Measurements from ENCODE around the gene CBR4. TPM values are rescaled to one million over a fixed set of nuclear protein-coding genes. Genes with fewer than 3 reads are reported as not detected.
A peak's percentile ranks its signal among the peaks of the same experiment; 100 is the strongest.

The CBR4 gene
- total RNA-seq, 5 donors from 2014 or later (not counting 1 experiment from before 2014, with no cell fraction given) = 13.8 to 24.3 (median 18.0) TPM

- Mint-ChIP-seq H3K4me1 (peaks cover 16 to 24% (median 20%) of the 10 kb centered on the region in 3 donors), H3K9me3 (no peaks in the 10 kb centered on the region), H3K4me3 (no peak overlapping the region), H3K27ac (no peak overlapping the region), H3K27me3 (peaks cover 0 to 3% of the 10 kb centered on the region in 2 donors), H3K36me3 (no peaks in the 10 kb centered on the region)
- Histone ChIP-seq H3K27ac (ENCODE audit: low read length) (no peak overlapping the region), H3K9me3 (no peaks in the 10 kb centered on the region), H3K27me3 (replicated peaks in 1 of 2; ENCODE audit: control insufficient read depth in 2 of 2, extremely low read depth in 1 of 2, insufficient read depth in 2 of 2, low read length in 1 of 2) (no peaks in the 10 kb centered on the region), H3K36me3 (ENCODE audit: control insufficient read depth in 2 of 2, extremely low read depth in 1 of 2, insufficient read depth in 1 of 2, low read length in 1 of 2) (no peaks in the 10 kb centered on the region), H3K4me3 (ENCODE audit: control insufficient read depth in 1 of 2, extremely low read depth in 1 of 2, low read length in 1 of 2) (no peak overlapping the region), H3K4me1 (ENCODE audit: control insufficient read depth in 1 of 2, extremely low read depth in 1 of 2, insufficient read depth in 2 of 2, low read length in 2 of 2) (peaks cover 0 to 28% of the 10 kb centered on the region in 2 experiments)
- POLR2A ChIA-PET = no interaction called here
- CTCF ChIA-PET = interaction anchor here in 1 of 2 donors (0.6 kb wide), 1 partner anchor 14 kb away, joined by 4 read pairs; no protein-coding TSS in a partner anchor
- WGBS (ENCODE audit: insufficient coverage) = no CpG with 5 or more reads among the region's 2 CpGs
- DNase-seq (no peak), ATAC-seq (replicated peaks in 1 of 4) (no peak)
Observed at GRCh38 chr4:169014586-169014985, 4.5 kb upstream of the CBR4 start.

- POLR2A ChIA-PET = interaction anchor here in 1 of 2 donors (0.6 kb wide), 1 partner anchor 562 kb away, joined by 7 read pairs; no protein-coding TSS in a partner anchor
- Mint-ChIP-seq H3K9me3 (no peaks in the 10 kb centered on the region), H3K36me3 (no peaks in the 10 kb centered on the region), H3K27me3 (peaks cover 0 to 3% of the 10 kb centered on the region in 2 donors), H3K4me1 (peaks cover 27 to 36% (median 32%) of the 10 kb centered on the region in 3 donors), H3K4me3 (no peak overlapping the region), H3K27ac (no peak overlapping the region)
- no peak overlapping the region for H3K27ac ChIP-seq (ENCODE audit: low read length)
- DNase-seq = no peak
- H3K36me3 ChIP-seq (ENCODE audit: control insufficient read depth in 2 of 2, extremely low read depth in 1 of 2, insufficient read depth in 1 of 2, low read length in 1 of 2) = no peaks in the 10 kb centered on the region
- no peak overlapping the region for H3K4me3 ChIP-seq (ENCODE audit: control insufficient read depth in 1 of 2, extremely low read depth in 1 of 2, low read length in 1 of 2)
- CTCF ChIA-PET = no interaction called here
- H3K4me1 ChIP-seq (ENCODE audit: control insufficient read depth in 1 of 2, extremely low read depth in 1 of 2, insufficient read depth in 2 of 2, low read length in 2 of 2) = peaks cover 7 to 38% of the 10 kb centered on the region in 2 experiments
- H3K27me3 ChIP-seq (replicated peaks in 1 of 2; ENCODE audit: control insufficient read depth in 2 of 2, extremely low read depth in 1 of 2, insufficient read depth in 2 of 2, low read length in 1 of 2) = no peaks in the 10 kb centered on the region
- ATAC-seq (replicated peaks in 1 of 4) = no peak
- no peaks in the 10 kb centered on the region for H3K9me3 ChIP-seq
- WGBS (ENCODE audit: insufficient coverage) = no CpG with 5 or more reads among the region's 1 CpG
Observed at GRCh38 chr4:169013396-169013795, 3.3 kb upstream of the CBR4 start.

GRCh38 chr4:169012049-169012448 is 2.0 kb upstream of the CBR4 start:
- Mint-ChIP-seq H3K27ac (peak overlapping the region in 1 of 2 donors; percentile 19), H3K4me1 (peaks cover 39 to 47% (median 46%) of the 10 kb centered on the region in 3 donors), H3K9me3 (no peaks in the 10 kb centered on the region), H3K27me3 (no peaks in the 10 kb centered on the region), H3K4me3 (no peak overlapping the region), H3K36me3 (no peaks in the 10 kb centered on the region)
- no peaks in the 10 kb centered on the region for H3K27me3 ChIP-seq (replicated peaks in 1 of 2; ENCODE audit: control insufficient read depth in 2 of 2, extremely low read depth in 1 of 2, insufficient read depth in 2 of 2, low read length in 1 of 2)
- no peak for ATAC-seq (replicated peaks in 1 of 4)
- H3K36me3 ChIP-seq (ENCODE audit: control insufficient read depth in 2 of 2, extremely low read depth in 1 of 2, insufficient read depth in 1 of 2, low read length in 1 of 2) = no peaks in the 10 kb centered on the region
- DNase-seq = no peak
- peaks cover 12 to 31% of the 10 kb centered on the region in 2 experiments for H3K4me1 ChIP-seq (ENCODE audit: control insufficient read depth in 1 of 2, extremely low read depth in 1 of 2, insufficient read depth in 2 of 2, low read length in 2 of 2)
- no peaks in the 10 kb centered on the region for H3K9me3 ChIP-seq
- CTCF ChIA-PET = no interaction called here
- WGBS (ENCODE audit: insufficient coverage) = no CpG with 5 or more reads among the region's 2 CpGs
- no peak overlapping the region for H3K27ac ChIP-seq (ENCODE audit: low read length)
- H3K4me3 ChIP-seq (ENCODE audit: control insufficient read depth in 1 of 2, extremely low read depth in 1 of 2, low read length in 1 of 2) = no peak overlapping the region
- POLR2A ChIA-PET = interaction anchor here in 1 of 2 donors (0.6 kb wide), 1 partner anchor 366 kb away, joined by 7 read pairs; no protein-coding TSS in a partner anchor

DNA sequence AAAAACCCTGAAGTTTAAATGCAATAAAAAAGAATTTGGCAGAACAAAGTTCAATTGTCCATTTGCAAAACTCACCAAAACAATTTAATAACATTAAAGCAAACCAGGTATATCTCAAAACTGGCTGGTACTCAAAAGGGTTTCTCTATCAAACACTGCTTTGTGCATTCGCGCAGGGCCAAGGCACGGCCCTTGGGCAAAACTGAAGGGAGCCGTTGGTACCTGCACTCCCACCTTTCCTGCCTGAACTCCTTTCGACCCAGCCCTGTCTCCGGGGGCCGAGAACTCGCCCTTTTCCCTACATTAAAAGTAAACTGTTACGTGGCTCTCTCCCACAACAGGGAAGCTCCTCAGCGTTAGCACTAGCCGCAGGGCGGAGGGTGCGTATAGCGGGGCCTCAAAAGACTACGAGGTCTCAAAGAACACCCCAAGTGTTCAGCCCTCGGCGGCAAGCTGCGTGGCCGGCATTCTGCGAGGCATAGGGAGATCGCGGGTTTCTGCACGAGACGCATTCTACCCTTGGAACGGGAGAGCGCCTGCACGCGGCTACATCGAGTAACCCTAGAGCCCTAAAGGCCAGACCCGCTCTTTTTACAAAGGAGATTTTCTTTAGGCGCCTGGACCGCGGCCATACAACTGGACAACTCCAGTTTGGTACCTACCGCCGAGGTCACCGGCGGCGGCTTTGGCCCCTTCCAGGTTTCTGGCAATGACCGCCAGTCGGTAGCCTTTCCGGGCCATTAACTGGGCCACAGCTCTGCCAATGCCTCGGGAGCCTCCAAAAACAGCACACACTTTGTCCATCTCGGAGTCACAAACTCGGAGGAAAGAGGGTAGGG is 550 bp downstream of the CBR4 start:
- peak; percentile 13 to 72 (median 49) for DNase-seq
- Mint-ChIP-seq H3K27me3 (no peaks in the 10 kb centered on the region), H3K9me3 (no peaks in the 10 kb centered on the region), H3K27ac (peak overlapping the region; percentile 91 to 94), H3K4me1 (peaks cover 36 to 54% (median 41%) of the 10 kb centered on the region in 3 donors), H3K36me3 (peaks cover 4% of the 10 kb centered on the region), H3K4me3 (peak overlapping the region; percentile 89 to 97 (median 91))
- under 1% methylated on average over 33 of the region's 44 CpGs for WGBS (ENCODE audit: insufficient coverage)
- Histone ChIP-seq H3K4me3 (ENCODE audit: control insufficient read depth in 1 of 2, extremely low read depth in 1 of 2, low read length in 1 of 2) (peak overlapping the region; percentile 69 to 94), H3K9me3 (no peaks in the 10 kb centered on the region), H3K27me3 (replicated peaks in 1 of 2; ENCODE audit: control insufficient read depth in 2 of 2, extremely low read depth in 1 of 2, insufficient read depth in 2 of 2, low read length in 1 of 2) (no peaks in the 10 kb centered on the region), H3K36me3 (ENCODE audit: control insufficient read depth in 2 of 2, extremely low read depth in 1 of 2, insufficient read depth in 1 of 2, low read length in 1 of 2) (no peaks in the 10 kb centered on the region), H3K27ac (ENCODE audit: low read length) (peak overlapping the region; percentile 86), H3K4me1 (ENCODE audit: control insufficient read depth in 1 of 2, extremely low read depth in 1 of 2, insufficient read depth in 2 of 2, low read length in 2 of 2) (peaks cover 12 to 15% of the 10 kb centered on the region in 2 experiments)
- CTCF ChIA-PET = interaction anchor here (0.5 to 1.6 kb wide), 25 partner anchors 8 to 1017 kb away, joined by 3 to 25 read pairs (median 4); partner anchors contain the start of genes DDX60L (in 2 of the 2), MFAP3L (in 1 of the 2) and NEK1 (in 1 of the 2)
- POLR2A ChIA-PET = interaction anchor here (0.6 to 1.0 kb wide), 9 partner anchors 15 to 1016 kb away, joined by 3 to 8 read pairs (median 4); partner anchors contain the start of genes CLCN3 (in 1 of the 2), DDX60 (in 1 of the 2) and DDX60L (in 1 of the 2)
- ATAC-seq (replicated peaks in 1 of 4) = peak; percentile 44 to 47 (median 44)

- no peak overlapping the region for H3K27ac Mint-ChIP-seq
- H3K4me1 ChIP-seq (ENCODE audit: control insufficient read depth in 1 of 2, extremely low read depth in 1 of 2, insufficient read depth in 2 of 2, low read length in 2 of 2) = peaks cover 12 to 15% of the 10 kb centered on the region in 2 experiments
- peaks cover 35 to 60% (median 35%) of the 10 kb centered on the region in 3 donors for H3K4me1 Mint-ChIP-seq
- peaks cover 33% of the 10 kb centered on the region for H3K36me3 Mint-ChIP-seq
- WGBS (ENCODE audit: insufficient coverage) = no CpG with 5 or more reads among the region's 1 CpG
- ATAC-seq (replicated peaks in 1 of 4) (no peak), DNase-seq (peak in 1 of 35 experiments; percentile 19)
- no peaks in the 10 kb centered on the region for H3K9me3 ChIP-seq
- ChIA-PET CTCF (interaction anchor here (0.7 to 1.1 kb wide), 2 partner anchors 10 to 82 kb away, joined by 3 read pairs; no protein-coding TSS in a partner anchor), POLR2A (no interaction called here)
- H3K27me3 ChIP-seq (replicated peaks in 1 of 2; ENCODE audit: control insufficient read depth in 2 of 2, extremely low read depth in 1 of 2, insufficient read depth in 2 of 2, low read length in 1 of 2) = no peaks in the 10 kb centered on the region
- H3K27ac ChIP-seq (ENCODE audit: low read length) = no peak overlapping the region
- no peak overlapping the region for H3K4me3 ChIP-seq (ENCODE audit: control insufficient read depth in 1 of 2, extremely low read depth in 1 of 2, low read length in 1 of 2)
- no peaks in the 10 kb centered on the region for H3K27me3 Mint-ChIP-seq
- peaks cover 0 to 22% of the 10 kb centered on the region in 2 donors for H3K36me3 ChIP-seq (ENCODE audit: control insufficient read depth in 2 of 2, extremely low read depth in 1 of 2, insufficient read depth in 1 of 2, low read length in 1 of 2)
- no peaks in the 10 kb centered on the region for H3K9me3 Mint-ChIP-seq
- no peak overlapping the region for H3K4me3 Mint-ChIP-seq
Observed at GRCh38 chr4:169005453-169006099, 4.5 kb downstream of the CBR4 start.

GRCh38 chr4:169000315-169000714 is 9.7 kb downstream of the CBR4 start:
- H3K4me1 ChIP-seq (ENCODE audit: control insufficient read depth in 1 of 2, extremely low read depth in 1 of 2, insufficient read depth in 2 of 2, low read length in 2 of 2) = no peaks in the 10 kb centered on the region
- H3K27me3 Mint-ChIP-seq = no peaks in the 10 kb centered on the region
- no peak overlapping the region for H3K4me3 Mint-ChIP-seq
- no peaks in the 10 kb centered on the region for H3K9me3 Mint-ChIP-seq
- no peak for DNase-seq
- H3K27me3 ChIP-seq (replicated peaks in 1 of 2; ENCODE audit: control insufficient read depth in 2 of 2, extremely low read depth in 1 of 2, insufficient read depth in 2 of 2, low read length in 1 of 2) = no peaks in the 10 kb centered on the region
- peaks cover 4 to 10% (median 10%) of the 10 kb centered on the region in 3 donors for H3K4me1 Mint-ChIP-seq
- POLR2A ChIA-PET = interaction anchor here (0.6 to 0.9 kb wide), 2 partner anchors 11 to 14 kb away, joined by 3 read pairs; no protein-coding TSS in a partner anchor
- ATAC-seq (replicated peaks in 1 of 4) = no peak
- peaks cover 59% of the 10 kb centered on the region for H3K36me3 Mint-ChIP-seq
- H3K27ac ChIP-seq (ENCODE audit: low read length) = no peak overlapping the region
- H3K9me3 ChIP-seq = no peaks in the 10 kb centered on the region
- CTCF ChIA-PET = interaction anchor here in 1 of 2 donors (0.6 to 1.7 kb wide), 3 partner anchors 10 to 487 kb away, joined by 3 to 10 read pairs (median 4); partner anchors contain the start of gene CBR4
- H3K27ac Mint-ChIP-seq = no peak overlapping the region
- no peak overlapping the region for H3K4me3 ChIP-seq (ENCODE audit: control insufficient read depth in 1 of 2, extremely low read depth in 1 of 2, low read length in 1 of 2)
- H3K36me3 ChIP-seq (ENCODE audit: control insufficient read depth in 2 of 2, extremely low read depth in 1 of 2, insufficient read depth in 1 of 2, low read length in 1 of 2) = peaks cover 2 to 44% of the 10 kb centered on the region in 2 donors
- no CpG with 5 or more reads among the region's 1 CpG for WGBS (ENCODE audit: insufficient coverage)
